GM19468 (cell line): ENCODE results near the gene ATG4C.

Source experiments
- ATAC-seq: cut with Tn5 transposase; IDR thresholded peaks from one replicate; pipeline ENCODE4 v1.9.1; 2021; ENCODE audit warnings: mild to moderate bottlenecking, moderate library complexity, moderate number of reproducible peaks; ENCODE audit not compliant: unreplicated experiment; ENCODE audit errors: extremely low read depth

ATG4C gene

GRCh38 chr1:62833529-62833928 lies 49.6 kb downstream of the ATG4C start:
- no peak for ATAC-seq

GRCh38 chr1:62834400-62834961 lies 50.5 kb downstream of the ATG4C start:
- no peak for ATAC-seq

- ATAC-seq: no peak
Measured at GRCh38 chr1:62836856-62837540, 53.1 kb downstream of the ATG4C start.

- ATAC-seq: no peak
Measured at GRCh38 chr1:62840555-62840954, 56.6 kb downstream of the ATG4C start.

- peak; percentile 52 for ATAC-seq
Measured at GRCh38 chr1:62841587-62842169, 57.7 kb downstream of the ATG4C start.

- no peak for ATAC-seq
Measured at GRCh38 chr1:62844030-62844429, 60.1 kb downstream of the ATG4C start.

- no peak for ATAC-seq
Measured at GRCh38 chr1:62849031-62849430, 65.1 kb downstream of the ATG4C start.

GRCh38 chr1:62852253-62852652 lies 68.3 kb downstream of the ATG4C start:
- ATAC-seq: no peak

GRCh38 chr1:62856960-62857359 lies 73.0 kb downstream of the ATG4C start:
- ATAC-seq: no peak

- no peak for ATAC-seq
Measured at GRCh38 chr1:62869217-62869754, 85.4 kb downstream of the ATG4C start.

- ATAC-seq: no peak
Measured at GRCh38 chr1:62870148-62870547, 86.2 kb downstream of the ATG4C start.

- ATAC-seq: no peak
Measured at GRCh38 chr1:62875676-62876075, 91.7 kb downstream of the ATG4C start.

- no peak for ATAC-seq
Measured at GRCh38 chr1:62876535-62876934, 92.6 kb downstream of the ATG4C start.

GRCh38 chr1:62877579-62877978 lies 93.6 kb downstream of the ATG4C start:
- no peak for ATAC-seq

GRCh38 chr1:62879962-62880361 lies 96.0 kb downstream of the ATG4C start:
- ATAC-seq: no peak

GRCh38 chr1:62882201-62883104 lies 98.5 kb downstream of the ATG4C start:
- no peak for ATAC-seq

GRCh38 chr1:62884156-62884740 lies 100.3 kb downstream of the ATG4C start:
- no peak for ATAC-seq

GRCh38 chr1:62887799-62888507 lies 104.0 kb downstream of the ATG4C start:
- no peak for ATAC-seq

GRCh38 chr1:62891956-62892562 lies 108.1 kb downstream of the ATG4C start:
- no peak for ATAC-seq
